ENCODE measurements around the gene RTL9.

DNA sequence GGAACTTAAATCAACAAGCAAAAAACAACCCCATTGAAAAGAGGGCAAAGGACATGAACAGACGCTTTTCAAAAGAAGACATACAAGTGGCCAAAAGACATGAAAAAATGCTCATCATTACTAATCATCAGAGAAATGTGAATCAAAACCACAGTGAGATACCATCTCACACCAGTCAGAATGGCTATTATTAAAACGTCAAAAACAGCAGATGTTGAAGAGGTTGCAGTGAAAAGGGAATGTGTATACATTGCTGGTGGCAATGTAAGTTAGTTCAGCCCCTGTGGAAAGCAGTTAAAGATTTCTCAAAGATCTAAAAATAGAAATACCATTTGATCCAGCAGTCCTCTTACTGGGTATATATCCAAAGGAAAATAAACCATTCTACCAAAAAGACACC is 22.6 kb downstream of the RTL9 start:
- TF ChIP-seq, protein P1, sequence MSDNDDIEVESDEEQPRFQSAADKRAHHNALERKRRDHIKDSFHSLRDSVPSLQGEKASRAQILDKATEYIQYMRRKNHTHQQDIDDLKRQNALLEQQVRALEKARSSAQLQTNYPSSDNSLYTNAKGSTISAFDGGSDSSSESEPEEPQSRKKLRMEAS (CRISPR knock-in tag; IDR thresholded peaks at IDR 0.05), result no peak
- no peak for TF ChIP-seq CTCF (IDR thresholded peaks at IDR 0.05)
- TF ChIP-seq ZNF396 (CRISPR knock-in tag; IDR thresholded peaks at IDR 0.05; ENCODE audit: borderline replicate concordance), result no peak
- no peak for TF ChIP-seq NFYB (CRISPR knock-in tag; conservative IDR thresholded peaks at IDR 0.05; ENCODE audit: low read depth)
- no peak for TF ChIP-seq SP1 (CRISPR knock-in tag; conservative IDR thresholded peaks at IDR 0.05)
- TF ChIP-seq, protein P2, sequence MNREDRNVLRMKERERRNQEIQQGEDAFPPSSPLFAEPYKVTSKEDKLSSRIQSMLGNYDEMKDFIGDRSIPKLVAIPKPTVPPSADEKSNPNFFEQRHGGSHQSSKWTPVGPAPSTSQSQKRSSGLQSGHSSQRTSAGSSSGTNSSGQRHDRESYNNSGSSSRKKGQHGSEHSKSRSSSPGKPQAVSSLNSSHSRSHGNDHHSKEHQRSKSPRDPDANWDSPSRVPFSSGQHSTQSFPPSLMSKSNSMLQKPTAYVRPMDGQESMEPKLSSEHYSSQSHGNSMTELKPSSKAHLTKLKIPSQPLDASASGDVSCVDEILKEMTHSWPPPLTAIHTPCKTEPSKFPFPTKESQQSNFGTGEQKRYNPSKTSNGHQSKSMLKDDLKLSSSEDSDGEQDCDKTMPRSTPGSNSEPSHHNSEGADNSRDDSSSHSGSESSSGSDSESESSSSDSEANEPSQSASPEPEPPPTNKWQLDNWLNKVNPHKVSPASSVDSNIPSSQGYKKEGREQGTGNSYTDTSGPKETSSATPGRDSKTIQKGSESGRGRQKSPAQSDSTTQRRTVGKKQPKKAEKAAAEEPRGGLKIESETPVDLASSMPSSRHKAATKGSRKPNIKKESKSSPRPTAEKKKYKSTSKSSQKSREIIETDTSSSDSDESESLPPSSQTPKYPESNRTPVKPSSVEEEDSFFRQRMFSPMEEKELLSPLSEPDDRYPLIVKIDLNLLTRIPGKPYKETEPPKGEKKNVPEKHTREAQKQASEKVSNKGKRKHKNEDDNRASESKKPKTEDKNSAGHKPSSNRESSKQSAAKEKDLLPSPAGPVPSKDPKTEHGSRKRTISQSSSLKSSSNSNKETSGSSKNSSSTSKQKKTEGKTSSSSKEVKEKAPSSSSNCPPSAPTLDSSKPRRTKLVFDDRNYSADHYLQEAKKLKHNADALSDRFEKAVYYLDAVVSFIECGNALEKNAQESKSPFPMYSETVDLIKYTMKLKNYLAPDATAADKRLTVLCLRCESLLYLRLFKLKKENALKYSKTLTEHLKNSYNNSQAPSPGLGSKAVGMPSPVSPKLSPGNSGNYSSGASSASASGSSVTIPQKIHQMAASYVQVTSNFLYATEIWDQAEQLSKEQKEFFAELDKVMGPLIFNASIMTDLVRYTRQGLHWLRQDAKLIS (CRISPR knock-in tag; IDR thresholded peaks at IDR 0.05; ENCODE audit: borderline replicate concordance), result no peak
